ENCODE data around the gene SNCAIP. TPM values are rescaled to one million over a fixed set of nuclear protein-coding genes. Genes with fewer than 3 reads are reported as not detected.

The SNCAIP gene
- total RNA-seq, 1 experiment from 2014 or later: 3.0 TPM

GRCh38 chr5:122350496-122350895 is 38.5 kb downstream of the SNCAIP start:
- Histone ChIP-seq H3K9ac (ENCODE audit: extremely low read depth, insufficient read length, low read length) (no peak overlapping the region), H2BK12ac (ENCODE audit: insufficient read length, low read depth, low read length) (no peak overlapping the region), H3K23me2 (ENCODE audit: insufficient read length, low read depth, low read length, poor library complexity, severe bottlenecking) (no peaks in the 10 kb centered on the region), H3K9me3 (ENCODE audit: control insufficient read depth, low read depth, low read length) (no peaks in the 10 kb centered on the region), H4K5ac (ENCODE audit: insufficient read length, low read depth, low read length) (no peak overlapping the region), H3K79me1 (ENCODE audit: insufficient read depth, low read depth, low read length, poor library complexity, severe bottlenecking) (no peaks in the 10 kb centered on the region), H2AK5ac (ENCODE audit: insufficient read length, low read length) (no peak overlapping the region), H3K4ac (ENCODE audit: low read depth, low read length) (no peak overlapping the region), H3K27ac (ENCODE audit: insufficient read length, low read depth, low read length) (no peak overlapping the region), H2BK20ac (ENCODE audit: low read depth, low read length, poor library complexity, severe bottlenecking) (no peak overlapping the region), H4K20me1 (ENCODE audit: control insufficient read depth, insufficient read depth, insufficient read length) (no peaks in the 10 kb centered on the region), H4K91ac (ENCODE audit: insufficient read length, low read depth, low read length) (no peak overlapping the region), H4K8ac (replicated peaks; ENCODE audit: insufficient read length, low read depth, low read length) (no peak overlapping the region), H2BK120ac (ENCODE audit: low read depth, low read length, poor library complexity, severe bottlenecking) (no peak overlapping the region), H3K56ac (ENCODE audit: insufficient read length, low read depth, low read length) (no peak overlapping the region), H3K79me2 (ENCODE audit: insufficient read depth, low read length) (no peaks in the 10 kb centered on the region), H3K4me1 (ENCODE audit: insufficient read depth, low read length) (peaks cover 3% of the 10 kb centered on the region), H3K27me3 (ENCODE audit: insufficient read depth, low read length) (no peaks in the 10 kb centered on the region), H3T11ph (ENCODE audit: low read length) (no peak overlapping the region), H3K4me2 (ENCODE audit: insufficient read depth, insufficient read length, low read length) (no peak overlapping the region), H3K23ac (ENCODE audit: insufficient read length, low read depth, low read length) (no peak overlapping the region), H2BK5ac (ENCODE audit: insufficient read length, low read length) (no peak overlapping the region), H2AFZ (ENCODE audit: low read length) (no peak overlapping the region), H3K18ac (ENCODE audit: insufficient read length, low read depth, low read length) (no peak overlapping the region), H2BK15ac (ENCODE audit: low read depth, low read length) (no peak overlapping the region), H3K14ac (ENCODE audit: insufficient read depth, low read length) (no peak overlapping the region)
- DNase-seq: no peak
- Mint-ChIP-seq H3K4me3 (no peak overlapping the region), H3K9me3 (no peaks in the 10 kb centered on the region), H3K27me3 (ENCODE audit: low read depth) (0 out of 2 replicates have a peak, but pooled peaks cover 2% of the 10 kb centered on the region), H3K27ac (no peak overlapping the region), H3K4me1 (peaks cover 30 to 40% of the 10 kb centered on the region in 2 experiments), H3K36me3 (ENCODE audit: insufficient read depth in 1 of 3, low read depth in 3 of 3) (peaks cover 0 to 3% (median 0%) of the 10 kb centered on the region in 3 experiments; a peak in 2 of 7 replicates)
- WGBS (ENCODE audit: extremely low coverage, insufficient read length, low lambda C conversion rate): no CpG with 5 or more reads among the region's 3 CpGs
- TF ChIP-seq CTCF (conservative IDR thresholded peaks at IDR 0.05): no peak
